ENCODE measurements around the gene SYNE1. TPM values are rescaled to one million over a fixed set of nuclear protein-coding genes. Genes with fewer than 3 reads are reported as not detected.

SYNE1 gene
- total RNA-seq, 4 donors from 2014 or later, result 29.1 to 51.5 (median 45.6) TPM

DNA sequence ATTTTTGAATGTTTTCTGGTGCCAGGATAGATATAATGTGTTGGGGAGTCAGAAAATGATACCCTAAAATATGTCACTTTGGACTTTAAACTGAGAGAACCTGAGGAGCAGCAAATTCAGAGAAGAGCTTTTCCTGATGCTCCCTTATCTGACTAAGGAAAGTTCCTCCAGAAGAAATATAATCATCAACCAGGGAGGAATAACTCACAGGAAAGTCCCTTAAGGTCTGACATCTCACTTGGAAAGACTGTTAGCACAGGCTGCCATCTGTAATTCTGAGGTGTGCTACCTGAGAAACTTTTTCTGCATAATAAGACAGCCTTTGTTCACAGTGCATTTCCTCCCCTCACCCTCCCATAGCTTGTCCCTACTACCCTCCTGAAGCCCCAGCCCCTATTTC, 218.6 kb downstream of the SYNE1 start:
- Histone ChIP-seq H3K27me3 (no peaks in the 10 kb centered on the region), H3K4me3 (no peak overlapping the region), H3K27ac (no peak overlapping the region), H3K9me3 (no peaks in the 10 kb centered on the region), H3K36me3 (no peaks in the 10 kb centered on the region), H3K4me1 (no peaks in the 10 kb centered on the region)
- ATAC-seq, result no peak
- intact Hi-C loops (cut with DNase I; ENCODE audit: low total_unique reads) (no loop called here), in situ Hi-C loops (cut with MboI; ENCODE audit: low sequenced_read_pairs in 4 of 4) (no loop called here)
- no peak for DNase-seq
- TF ChIP-seq POLR2A (IDR thresholded peaks at IDR 0.05), result no peak
- TF ChIP-seq, protein P1, sequence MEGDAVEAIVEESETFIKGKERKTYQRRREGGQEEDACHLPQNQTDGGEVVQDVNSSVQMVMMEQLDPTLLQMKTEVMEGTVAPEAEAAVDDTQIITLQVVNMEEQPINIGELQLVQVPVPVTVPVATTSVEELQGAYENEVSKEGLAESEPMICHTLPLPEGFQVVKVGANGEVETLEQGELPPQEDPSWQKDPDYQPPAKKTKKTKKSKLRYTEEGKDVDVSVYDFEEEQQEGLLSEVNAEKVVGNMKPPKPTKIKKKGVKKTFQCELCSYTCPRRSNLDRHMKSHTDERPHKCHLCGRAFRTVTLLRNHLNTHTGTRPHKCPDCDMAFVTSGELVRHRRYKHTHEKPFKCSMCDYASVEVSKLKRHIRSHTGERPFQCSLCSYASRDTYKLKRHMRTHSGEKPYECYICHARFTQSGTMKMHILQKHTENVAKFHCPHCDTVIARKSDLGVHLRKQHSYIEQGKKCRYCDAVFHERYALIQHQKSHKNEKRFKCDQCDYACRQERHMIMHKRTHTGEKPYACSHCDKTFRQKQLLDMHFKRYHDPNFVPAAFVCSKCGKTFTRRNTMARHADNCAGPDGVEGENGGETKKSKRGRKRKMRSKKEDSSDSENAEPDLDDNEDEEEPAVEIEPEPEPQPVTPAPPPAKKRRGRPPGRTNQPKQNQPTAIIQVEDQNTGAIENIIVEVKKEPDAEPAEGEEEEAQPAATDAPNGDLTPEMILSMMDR (IDR thresholded peaks at IDR 0.05 in 4 of 5, conservative IDR thresholded peaks at IDR 0.05 in 1 of 5), result no peak

DNA sequence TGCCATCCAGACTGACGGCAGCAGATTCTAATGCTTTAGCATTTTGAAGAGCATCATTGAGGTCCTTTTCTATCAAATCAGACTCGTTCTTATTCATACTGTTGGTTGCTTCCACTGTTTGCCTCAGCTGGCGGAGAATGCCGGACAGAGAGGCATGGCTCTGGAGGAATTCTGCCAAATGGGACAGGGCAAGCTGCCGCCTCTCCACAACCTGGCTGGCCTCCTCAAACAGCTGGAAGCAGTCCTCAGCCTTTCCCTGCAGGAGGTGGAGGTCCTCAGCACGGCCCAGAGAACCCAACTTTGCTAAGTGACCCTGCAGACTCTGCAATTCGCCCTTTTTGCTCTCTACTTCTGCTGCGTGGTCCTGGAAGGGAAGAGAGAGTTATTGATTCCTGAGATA, 220.5 kb downstream of the SYNE1 start:
- in situ Hi-C loops (cut with MboI; ENCODE audit: low sequenced_read_pairs in 4 of 4), result no loop called here
- H3K4me3 ChIP-seq, result peak overlapping the region in 1 of 4 donors; percentile 1
- H3K9me3 ChIP-seq, result no peaks in the 10 kb centered on the region
- TF ChIP-seq, protein P1 (IDR thresholded peaks at IDR 0.05 in 4 of 5, conservative IDR thresholded peaks at IDR 0.05 in 1 of 5), result no peak
- TF ChIP-seq POLR2A (IDR thresholded peaks at IDR 0.05), result no peak
- ATAC-seq (no peak), DNase-seq (peak in 1 of 2 donors; percentile 19)
- no peaks in the 10 kb centered on the region for H3K27me3 ChIP-seq
- no peaks in the 10 kb centered on the region for H3K36me3 ChIP-seq
- intact Hi-C loops (cut with DNase I; ENCODE audit: low total_unique reads), result no loop called here
- no peaks in the 10 kb centered on the region for H3K4me1 ChIP-seq
- no peak overlapping the region for H3K27ac ChIP-seq

DNA sequence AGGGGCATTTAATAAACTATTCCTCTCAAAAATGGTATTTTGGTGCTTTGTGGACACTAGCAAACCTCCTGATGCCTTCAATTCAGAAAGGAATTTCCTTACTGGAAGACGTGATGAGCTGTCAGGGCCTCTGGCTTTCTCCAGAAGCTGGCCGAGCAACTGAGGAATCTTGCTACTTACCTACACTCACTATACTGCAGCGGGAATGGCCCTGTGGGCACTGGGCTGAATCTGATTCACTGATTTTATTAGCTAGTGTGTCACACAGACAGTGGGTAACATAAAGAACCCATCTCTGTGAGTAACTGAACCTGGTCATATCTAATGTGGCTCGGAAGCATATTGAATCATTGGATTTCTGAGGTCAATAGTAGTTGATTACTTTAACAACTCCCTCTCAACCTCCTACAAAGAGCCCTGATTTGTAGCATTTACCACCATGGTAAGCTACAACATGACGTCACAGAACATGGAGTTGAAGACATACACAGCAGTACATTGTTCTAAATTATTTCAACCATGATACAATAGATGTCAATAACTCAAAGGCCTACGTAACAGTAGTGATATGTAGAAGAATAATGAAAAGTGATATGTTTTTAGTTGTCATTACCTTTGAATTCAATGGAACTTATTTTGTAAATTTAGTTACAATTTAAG, 232.1 kb downstream of the SYNE1 start:
- Histone ChIP-seq H3K27ac (no peak overlapping the region), H3K9me3 (no peaks in the 10 kb centered on the region), H3K27me3 (no peaks in the 10 kb centered on the region), H3K36me3 (no peaks in the 10 kb centered on the region), H3K4me3 (no peak overlapping the region), H3K4me1 (no peaks in the 10 kb centered on the region)
- in situ Hi-C loops (cut with MboI; ENCODE audit: low sequenced_read_pairs in 4 of 4), result no loop called here
- no peak for DNase-seq
- no peak for ATAC-seq
- intact Hi-C loops (cut with DNase I; ENCODE audit: low total_unique reads), result no loop called here
- TF ChIP-seq, protein P1 (IDR thresholded peaks at IDR 0.05 in 4 of 5, conservative IDR thresholded peaks at IDR 0.05 in 1 of 5), result no peak
- TF ChIP-seq POLR2A (IDR thresholded peaks at IDR 0.05), result no peak

DNA sequence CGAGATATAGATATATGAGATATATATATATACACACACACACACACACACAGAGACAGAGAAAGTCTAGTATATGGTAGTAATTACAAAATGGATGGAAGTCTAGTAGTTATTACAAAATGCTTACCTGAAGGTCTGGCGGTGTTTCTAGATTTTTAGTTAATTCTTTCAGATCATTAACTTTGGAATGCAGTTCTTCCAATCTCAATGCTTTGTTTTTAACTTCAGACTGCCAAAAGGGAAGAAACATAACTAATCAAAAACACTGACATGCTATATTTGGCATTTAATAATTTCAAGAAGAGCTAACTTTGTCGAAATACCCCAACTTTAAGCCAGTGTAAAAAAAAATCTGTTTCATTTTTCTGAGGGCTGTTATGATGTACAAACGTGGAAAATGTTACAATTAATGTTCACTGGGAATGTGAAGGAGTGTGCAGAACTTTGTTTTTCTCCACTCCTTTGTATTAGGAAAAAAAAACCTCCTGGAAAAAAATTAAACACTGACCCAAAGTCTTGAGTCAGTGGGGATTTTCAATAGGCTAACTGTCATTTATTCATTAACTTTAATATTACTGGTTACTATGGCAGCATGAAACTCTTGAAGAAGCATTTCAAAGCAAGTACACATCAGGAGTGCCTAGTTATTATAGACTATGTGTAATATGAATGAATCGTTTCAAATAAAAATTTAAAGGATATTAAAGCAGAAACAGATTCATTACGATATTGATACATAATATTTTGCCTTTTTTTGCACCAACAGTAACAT, 232.9 kb downstream of the SYNE1 start:
- no peak for ATAC-seq
- intact Hi-C loops (cut with DNase I; ENCODE audit: low total_unique reads), result no loop called here
- Histone ChIP-seq H3K4me1 (no peaks in the 10 kb centered on the region), H3K36me3 (no peaks in the 10 kb centered on the region), H3K9me3 (no peaks in the 10 kb centered on the region), H3K27me3 (no peaks in the 10 kb centered on the region), H3K27ac (no peak overlapping the region), H3K4me3 (no peak overlapping the region)
- TF ChIP-seq, protein P1 (IDR thresholded peaks at IDR 0.05 in 4 of 5, conservative IDR thresholded peaks at IDR 0.05 in 1 of 5), result no peak
- no peak for TF ChIP-seq POLR2A (IDR thresholded peaks at IDR 0.05)
- in situ Hi-C loops (cut with MboI; ENCODE audit: low sequenced_read_pairs in 4 of 4), result no loop called here
- DNase-seq, result no peak
